Lung (tissue), 12 donors: ENCODE measurements around the gene PPP3R1. TPM values are rescaled to one million over a fixed set of nuclear protein-coding genes. Genes with fewer than 3 reads are reported as not detected.

Source experiments
- ATAC-seq: fragments of 200-7000 bp; cut with Tn5 transposase; one replicate; pipeline ENCODE4 v1.9.1; 2020; ENCODE audit warnings: moderate number of reproducible peaks; ENCODE audit not compliant: insufficient read depth, low FRiP score
- DNase-seq, 3 donors: peaks; one replicate each; pipeline ENCODE4 v3.0.0-alpha.2; 2013 to 2017
- H3K27ac ChIP-seq, 2 donors: one replicate each; pipeline ENCODE4 v1.5.1; 2013; ENCODE audit warnings: mild to moderate bottlenecking in 2 of 2, moderate library complexity in 2 of 2, control low read depth in 1 of 2, inconsistent platforms in 1 of 2, low read depth in 1 of 2, low read length in 1 of 2
- H3K27me3 ChIP-seq, 3 donors: one replicate each; pipeline ENCODE4 v1.5.1; 2013; ENCODE audit warnings: low read length in 2 of 3; ENCODE audit not compliant: control insufficient read depth in 3 of 3, insufficient read depth in 3 of 3
- H3K36me3 ChIP-seq, 4 donors: one replicate each; pipeline ENCODE4 v1.5.1; 2013; ENCODE audit warnings: low read length in 4 of 4, mild to moderate bottlenecking in 1 of 4, moderate library complexity in 1 of 4; ENCODE audit not compliant: control insufficient read depth in 4 of 4, insufficient read depth in 4 of 4
- H3K4me1 ChIP-seq, 5 donors: one replicate each; pipeline ENCODE4 v1.5.1; 2013; ENCODE audit warnings: low read length in 5 of 5, mild to moderate bottlenecking in 2 of 5, moderate library complexity in 1 of 5; ENCODE audit not compliant: control insufficient read depth in 5 of 5, insufficient read depth in 5 of 5
- H3K4me3 ChIP-seq: one replicate; pipeline ENCODE4 v1.5.1; 2013; ENCODE audit warnings: mild to moderate bottlenecking, control low read depth, moderate library complexity
- H3K9ac ChIP-seq, 2 donors: one replicate each; pipeline ENCODE4 v1.5.1; 2013; ENCODE audit warnings: low read length in 2 of 2, control low read depth in 1 of 2; ENCODE audit not compliant: insufficient read depth in 1 of 2
- H3K9me3 ChIP-seq, 4 donors: one replicate each; pipeline ENCODE4 v1.5.1; 2013; ENCODE audit warnings: low read length in 3 of 4, mild to moderate bottlenecking in 1 of 4, moderate library complexity in 1 of 4; ENCODE audit not compliant: control insufficient read depth in 4 of 4, insufficient read depth in 3 of 4
- CTCF ChIP-seq: IDR thresholded peaks from 2 replicates; pipeline ENCODE4 v1.5.1; 2012; ENCODE audit warnings: mild to moderate bottlenecking; ENCODE audit errors: control extremely low read depth, extremely low read depth
- WGBS, 2 donors: extraction: QIAGEN DNeasy Blood & Tissue Kit; methylation state at CpG; one replicate each; pipeline ENCODE4 v1.1.7; 2013; 5-methylcytosine and 5-hydroxymethylcytosine counted together
- polyA plus RNA-seq, 2 donors: library from polyadenylated mRNA; stranded (reverse); fragments of 200-250 nt; gene quantifications; one replicate each; pipeline ENCODE4 v1.2.1, GENCODE V29; 2013
- total RNA-seq, 2 donors: library from RNA; depleted of rRNA in 1 of 2; stranded (reverse); fragments of >200 nt in 1 of 2; gene quantifications; one replicate each; pipeline ENCODE4 v1.2.1, GENCODE V29; 2014 to 2021
- donor health status: control.
- donor health status: control.
- donor health status: Bipolar disorder and iron deficiency.
- donor health status: healthy.
- donor health status: DM: yes; HTN: yes; CAD: no.

PPP3R1 gene
- total and polyA plus RNA-seq, 4 donors: 20.8 to 69.7 (median 36.8) TPM

DNA sequence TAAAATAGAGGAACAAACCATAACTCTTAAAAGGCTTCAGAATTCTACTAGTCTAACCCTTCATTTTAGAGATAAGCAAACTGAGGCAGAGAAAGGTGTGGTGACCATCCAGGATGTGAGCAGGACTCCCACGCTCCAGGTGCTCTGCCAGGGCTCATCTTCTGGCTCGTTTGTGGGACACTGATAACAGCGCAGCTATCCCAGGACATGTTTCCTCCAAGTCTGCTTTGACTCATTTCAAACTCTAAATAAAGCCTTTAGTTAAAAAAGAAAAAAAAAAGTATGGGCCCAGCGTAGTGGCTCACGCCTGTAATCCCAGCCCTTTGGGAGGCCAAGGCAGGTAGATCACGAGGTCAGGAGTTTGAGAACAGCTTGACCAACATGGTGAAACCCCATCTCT, 39.0 kb upstream of the PPP3R1 start:
- Histone ChIP-seq H3K4me1 (peaks cover 0 to 49% (median 5%) of the 10 kb centered on the region in 5 donors), H3K9me3 (no peaks in the 10 kb centered on the region), H3K27ac (no peak overlapping the region), H3K4me3 (no peak overlapping the region), H3K9ac (no peak overlapping the region), H3K36me3 (no peaks in the 10 kb centered on the region), H3K27me3 (no peaks in the 10 kb centered on the region)
- DNase-seq: no peak
- no peak for TF ChIP-seq CTCF
- ATAC-seq: no peak
- 69% methylated on average over 6 of the region's 6 CpGs for WGBS, 2 donors

DNA sequence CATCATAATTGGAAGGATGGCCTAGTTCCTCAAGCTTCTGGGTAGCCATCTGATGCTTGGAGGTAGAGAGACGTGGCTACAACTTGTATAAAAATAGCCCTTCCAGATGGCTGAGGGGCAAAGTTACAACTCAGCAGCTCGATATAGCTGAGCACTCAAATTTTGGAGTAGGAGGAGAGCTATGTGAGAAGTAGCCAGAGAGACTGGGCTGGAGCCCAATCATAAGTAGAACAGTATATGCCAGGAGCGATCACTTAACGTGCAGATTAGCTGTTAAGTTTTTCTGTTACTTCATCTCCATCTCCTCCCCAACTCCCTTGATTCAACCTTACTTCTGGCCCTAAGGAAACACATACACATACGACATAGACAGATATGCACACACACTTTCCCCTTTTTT, 38.6 kb upstream of the PPP3R1 start:
- Histone ChIP-seq H3K4me1 (peaks cover 0 to 49% (median 5%) of the 10 kb centered on the region in 5 donors), H3K36me3 (no peaks in the 10 kb centered on the region), H3K9ac (no peak overlapping the region), H3K4me3 (no peak overlapping the region), H3K27me3 (no peaks in the 10 kb centered on the region), H3K27ac (no peak overlapping the region), H3K9me3 (no peaks in the 10 kb centered on the region)
- 26 to 28% methylated on average over 5 of the region's 5 CpGs for WGBS, 2 donors
- TF ChIP-seq CTCF: no peak
- ATAC-seq (no peak), DNase-seq (peak; percentile 53 to 88 (median 85))

DNA sequence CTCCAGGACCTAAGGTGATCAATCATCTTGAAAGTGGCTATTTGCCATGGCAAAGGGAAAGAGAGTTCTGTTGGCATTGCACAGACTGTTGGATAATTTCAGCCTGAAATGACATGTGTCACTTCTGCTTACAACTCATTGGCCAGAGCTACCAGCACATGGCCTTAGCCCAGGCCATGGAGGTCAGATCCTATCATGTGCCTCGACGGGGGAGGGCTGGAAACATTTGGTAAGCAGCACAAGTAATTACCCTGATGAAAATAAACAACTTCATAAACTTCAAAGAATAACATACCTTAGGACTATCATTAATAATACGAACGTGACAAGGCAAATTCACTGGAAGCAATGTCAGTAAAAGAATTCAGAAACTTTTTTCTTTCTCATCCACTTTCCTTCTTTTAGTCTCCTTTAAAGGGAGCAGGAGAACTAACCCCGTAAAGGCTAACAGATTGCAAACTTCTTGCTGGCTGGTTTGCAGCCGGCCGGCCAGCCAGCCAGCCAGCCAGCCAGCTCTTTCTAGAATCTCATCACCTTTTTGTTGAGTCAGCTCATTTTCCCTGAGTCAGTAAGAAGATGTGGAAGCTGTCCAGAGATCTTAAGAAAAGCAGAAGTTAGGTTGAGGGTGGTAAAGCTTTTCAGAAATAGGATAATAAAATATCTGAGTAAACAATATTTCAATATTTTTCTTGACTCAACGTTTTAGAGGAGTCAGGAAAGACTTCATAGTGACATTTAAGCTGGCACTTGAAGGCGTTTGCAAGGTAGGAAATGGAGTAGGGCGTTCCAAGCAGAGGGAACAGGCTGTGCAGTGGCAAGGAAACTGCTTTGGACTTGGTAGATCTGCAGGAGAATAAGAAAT, 35.5 kb upstream of the PPP3R1 start:
- H3K27me3 ChIP-seq: no peaks in the 10 kb centered on the region
- no peak for TF ChIP-seq CTCF
- H3K9ac ChIP-seq: no peak overlapping the region
- no peaks in the 10 kb centered on the region for H3K36me3 ChIP-seq
- H3K27ac ChIP-seq: peak overlapping the region in 1 of 2 donors; percentile 26
- H3K9me3 ChIP-seq: no peaks in the 10 kb centered on the region
- H3K4me3 ChIP-seq: no peak overlapping the region
- ATAC-seq (peak; percentile 73), DNase-seq (peak; percentile 59 to 88 (median 87))
- peaks cover 0 to 52% (median 5%) of the 10 kb centered on the region in 5 donors for H3K4me1 ChIP-seq
- 32 to 34% methylated on average over 10 of the region's 10 CpGs for WGBS, 2 donors
